GM12864 (cell line): ENCODE data around the gene GULP1.

ENCODE experiments used
- DNase-seq: peaks from one replicate; pipeline ENCODE4 v3.0.0-alpha.2; 2011; ENCODE audit warnings: low read depth
- H3K4me3 ChIP-seq: 2 replicates; pipeline ENCODE4 v1.5.1; 2011; ENCODE audit warnings: mild to moderate bottlenecking, low read depth, low read length, control low read depth
- TF ChIP-seq, protein P1 (sequence below): IDR thresholded peaks from 2 replicates; pipeline ENCODE4 v1.5.1; 2011; ENCODE audit warnings: low read depth, mild to moderate bottlenecking, moderate library complexity, low read length, control low read depth, inconsistent platforms; ENCODE audit errors: missing control alignments

The GULP1 gene

DNA sequence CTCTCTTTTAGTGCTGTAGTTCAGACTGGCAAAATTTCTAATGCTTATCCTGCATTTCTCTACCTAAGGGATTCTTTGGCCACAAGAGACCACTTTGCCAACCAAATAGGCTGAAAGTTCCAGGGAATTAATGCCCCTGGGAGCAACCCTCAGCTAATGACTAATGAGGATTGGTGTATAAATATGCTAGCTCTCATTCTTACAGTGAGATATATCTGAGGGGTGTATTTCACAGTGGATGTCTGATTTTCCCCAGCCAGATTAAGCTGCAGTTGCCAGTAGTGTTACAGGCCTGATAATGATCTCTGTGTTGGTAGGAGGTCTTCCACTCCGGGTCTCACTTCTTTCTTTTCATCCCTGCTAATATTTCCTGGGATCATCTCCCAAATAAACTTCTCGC lies 90.4 kb downstream of the GULP1 start:
- TF ChIP-seq, protein P1, sequence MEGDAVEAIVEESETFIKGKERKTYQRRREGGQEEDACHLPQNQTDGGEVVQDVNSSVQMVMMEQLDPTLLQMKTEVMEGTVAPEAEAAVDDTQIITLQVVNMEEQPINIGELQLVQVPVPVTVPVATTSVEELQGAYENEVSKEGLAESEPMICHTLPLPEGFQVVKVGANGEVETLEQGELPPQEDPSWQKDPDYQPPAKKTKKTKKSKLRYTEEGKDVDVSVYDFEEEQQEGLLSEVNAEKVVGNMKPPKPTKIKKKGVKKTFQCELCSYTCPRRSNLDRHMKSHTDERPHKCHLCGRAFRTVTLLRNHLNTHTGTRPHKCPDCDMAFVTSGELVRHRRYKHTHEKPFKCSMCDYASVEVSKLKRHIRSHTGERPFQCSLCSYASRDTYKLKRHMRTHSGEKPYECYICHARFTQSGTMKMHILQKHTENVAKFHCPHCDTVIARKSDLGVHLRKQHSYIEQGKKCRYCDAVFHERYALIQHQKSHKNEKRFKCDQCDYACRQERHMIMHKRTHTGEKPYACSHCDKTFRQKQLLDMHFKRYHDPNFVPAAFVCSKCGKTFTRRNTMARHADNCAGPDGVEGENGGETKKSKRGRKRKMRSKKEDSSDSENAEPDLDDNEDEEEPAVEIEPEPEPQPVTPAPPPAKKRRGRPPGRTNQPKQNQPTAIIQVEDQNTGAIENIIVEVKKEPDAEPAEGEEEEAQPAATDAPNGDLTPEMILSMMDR, result no peak
- H3K4me3 ChIP-seq, result no peak overlapping the region
- DNase-seq, result no peak

DNA sequence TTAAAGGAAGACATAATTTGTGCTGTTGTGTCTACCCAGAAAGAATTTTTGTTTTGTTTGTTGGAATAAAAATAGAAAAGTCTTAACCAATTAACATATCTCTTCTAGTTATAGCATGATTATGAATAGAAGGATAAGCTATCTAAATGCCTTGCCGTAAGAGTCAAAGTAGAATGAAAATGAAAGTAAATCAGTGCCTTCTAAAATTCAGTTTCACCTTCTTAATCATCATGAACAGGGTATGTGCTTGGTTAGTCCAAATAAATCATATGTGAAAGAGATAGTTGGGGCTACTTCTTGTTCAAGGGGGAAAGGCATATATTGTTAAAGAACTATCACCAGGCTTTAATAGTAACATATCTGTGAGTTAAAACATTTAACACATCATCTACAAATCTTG lies 91.5 kb downstream of the GULP1 start:
- no peak for DNase-seq
- H3K4me3 ChIP-seq, result no peak overlapping the region
- TF ChIP-seq, protein P1, result no peak

DNA sequence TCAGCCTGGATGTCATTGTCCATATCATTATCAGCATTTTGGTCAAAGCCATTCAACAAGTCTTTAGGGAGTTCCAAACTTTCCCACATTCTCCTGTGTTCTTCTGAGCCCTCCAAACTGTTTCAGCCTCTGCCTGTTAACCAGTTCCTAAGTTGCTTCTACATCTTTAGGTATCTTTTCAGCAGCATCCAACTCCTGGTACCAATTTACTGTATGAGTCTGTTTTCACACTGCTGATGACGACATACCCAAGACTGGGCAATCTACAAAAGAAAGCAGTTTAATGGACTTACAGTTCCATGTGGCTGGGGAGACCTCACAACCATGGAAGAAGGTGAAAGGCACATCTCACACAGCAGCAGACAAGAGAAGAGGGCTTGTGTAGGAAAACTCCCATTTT lies 94.2 kb downstream of the GULP1 start:
- no peak for DNase-seq
- TF ChIP-seq, protein P1, result no peak
- H3K4me3 ChIP-seq, result no peak overlapping the region

DNA sequence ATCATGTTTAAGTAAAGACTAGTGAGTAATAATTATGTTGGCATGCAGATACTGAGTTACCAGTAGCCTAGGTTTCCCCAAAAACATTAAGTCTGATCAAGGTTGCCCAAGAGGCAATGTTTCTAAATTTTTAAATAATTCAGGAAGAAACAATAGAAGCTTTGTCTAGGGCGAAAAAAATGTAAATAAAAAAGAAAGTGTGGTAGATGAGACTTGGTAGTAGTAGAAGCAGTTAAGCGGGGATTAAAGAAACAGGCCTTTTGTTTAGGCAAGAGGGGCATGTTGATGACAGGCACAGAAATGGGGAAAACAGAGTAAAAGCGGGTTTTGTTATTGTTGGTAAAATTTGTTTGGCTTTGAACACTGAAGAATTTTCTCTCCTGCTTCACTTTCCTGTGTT lies 97.2 kb downstream of the GULP1 start:
- TF ChIP-seq, protein P1, result no peak
- no peak for DNase-seq
- no peak overlapping the region for H3K4me3 ChIP-seq

DNA sequence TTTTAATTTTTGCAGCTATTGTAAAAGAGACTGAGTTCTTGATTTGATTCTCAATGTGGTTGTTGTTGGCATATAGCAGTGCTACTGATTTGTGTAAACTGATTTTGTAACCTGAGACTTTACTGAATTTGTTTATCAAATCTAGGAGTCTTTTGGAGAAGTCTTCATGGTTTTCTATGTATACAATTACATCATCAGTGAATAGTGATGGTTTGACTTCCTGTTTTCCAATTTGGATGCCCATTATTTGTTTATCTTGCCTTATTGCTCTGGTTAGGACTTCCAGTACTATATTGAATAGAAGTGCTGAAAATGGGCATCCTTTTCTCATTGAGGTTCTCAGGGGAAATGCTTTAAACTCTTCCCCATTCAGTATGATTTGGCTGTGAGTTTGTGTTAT lies 99.7 kb downstream of the GULP1 start:
- TF ChIP-seq, protein P1, result no peak
- no peak for DNase-seq
- H3K4me3 ChIP-seq, result no peak overlapping the region

DNA sequence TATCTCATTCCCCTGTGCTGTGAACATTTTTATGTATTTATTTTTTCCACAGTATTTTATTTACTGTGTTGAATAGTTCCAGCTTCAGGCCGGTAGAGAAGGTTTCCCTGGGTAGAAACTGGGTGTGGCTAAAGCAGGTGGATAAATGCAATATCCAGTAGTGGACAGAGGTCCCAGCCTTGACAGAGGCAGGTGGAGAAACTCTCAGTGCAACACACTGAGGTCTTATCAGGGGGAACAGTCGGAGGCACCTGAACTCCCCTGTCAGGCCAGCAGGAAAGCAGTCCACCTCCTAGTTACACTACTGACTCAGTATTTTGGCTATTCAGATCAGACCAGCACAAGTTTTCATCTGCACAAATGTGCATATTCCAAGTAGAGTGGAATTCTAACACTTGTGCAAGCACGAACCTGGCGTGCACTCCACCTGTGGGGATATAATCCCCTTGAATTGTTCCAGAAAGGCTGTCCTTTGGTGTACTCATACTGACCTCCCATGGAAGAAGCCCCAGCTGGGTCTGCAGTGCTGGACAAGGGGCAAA lies 103.3 kb downstream of the GULP1 start:
- TF ChIP-seq, protein P1, result no peak
- no peak for DNase-seq
- no peak overlapping the region for H3K4me3 ChIP-seq

DNA sequence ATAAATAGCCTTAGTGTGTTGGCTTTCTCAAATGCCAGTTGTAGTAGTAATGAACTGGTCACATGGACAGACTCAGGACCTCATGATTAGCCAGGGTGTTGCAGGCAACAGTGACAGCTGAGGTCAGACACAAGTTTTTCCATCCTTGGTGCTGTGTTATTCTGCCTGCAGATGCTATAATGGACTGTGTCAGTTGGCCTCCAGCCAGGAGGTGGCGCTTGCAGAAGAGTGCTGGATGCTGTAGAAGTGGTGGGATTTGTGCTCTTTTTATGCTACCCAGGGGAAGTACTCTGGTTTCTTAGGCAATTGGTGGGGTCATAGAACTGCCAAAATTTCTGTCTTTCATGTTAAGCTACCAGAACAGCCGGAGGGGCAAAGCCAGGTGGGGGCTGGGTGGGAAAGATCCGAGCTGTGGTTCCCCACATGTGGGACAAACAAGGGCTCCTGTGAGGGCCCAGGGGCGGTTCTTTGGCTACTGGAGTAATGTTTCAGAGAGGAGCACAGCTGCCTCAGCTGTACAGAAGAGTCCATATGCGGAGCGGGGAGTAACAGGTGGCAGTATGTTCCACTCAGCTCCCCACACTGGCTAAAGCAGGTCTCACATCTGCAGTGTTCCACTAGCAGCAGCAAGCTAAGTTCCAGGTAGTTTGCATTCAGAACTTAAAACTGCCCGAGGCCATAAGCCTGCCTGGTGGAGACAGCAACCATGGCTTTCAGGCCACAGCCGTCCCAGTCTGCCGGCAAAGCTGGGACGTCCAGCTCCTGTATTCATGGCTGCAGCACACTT lies 104.4 kb downstream of the GULP1 start:
- H3K4me3 ChIP-seq, result no peak overlapping the region
- no peak for DNase-seq
- TF ChIP-seq, protein P1, result peak; percentile 30
